ENCODE measurements around the gene TAF4B. TPM values are rescaled to one million over a fixed set of nuclear protein-coding genes. Genes with fewer than 3 reads are reported as not detected.
"Not testable (repeated sequence)": the region's sequence is repeated elsewhere in the genome, so short reads cannot be mapped to it uniquely, and the experiment has no call there.

The TAF4B gene
- total RNA-seq, 2 donors from 2014 or later = 2.4 to 3.1 TPM

DNA sequence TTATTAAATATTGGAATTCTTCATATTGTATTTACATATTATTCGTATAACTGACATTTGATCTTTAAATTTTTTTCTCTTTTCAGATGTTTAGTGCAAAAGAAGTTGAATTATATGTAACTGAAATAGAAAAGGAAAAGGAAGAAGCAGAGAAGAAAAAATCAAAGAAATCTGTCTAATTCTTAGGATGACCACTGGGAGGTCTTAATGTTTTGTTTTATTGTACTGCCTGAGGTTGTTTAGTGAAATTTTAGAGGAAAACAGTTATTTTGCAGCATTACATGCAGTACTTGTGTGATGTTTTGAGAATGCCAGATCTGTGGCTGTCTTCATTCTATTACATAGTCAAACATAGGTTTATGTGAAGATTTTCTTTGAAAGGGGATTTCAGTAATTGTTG, 34.0 kb upstream of the TAF4B start:
- no peak overlapping the region for H3K4me3 ChIP-seq
- DNase-seq (ENCODE audit: low spot score) = no peak
- H3K4me1 ChIP-seq = no peaks in the 10 kb centered on the region
- H3K27me3 ChIP-seq = no peaks in the 10 kb centered on the region
- no peaks in the 10 kb centered on the region for H3K36me3 ChIP-seq
- TF ChIP-seq, protein P1, sequence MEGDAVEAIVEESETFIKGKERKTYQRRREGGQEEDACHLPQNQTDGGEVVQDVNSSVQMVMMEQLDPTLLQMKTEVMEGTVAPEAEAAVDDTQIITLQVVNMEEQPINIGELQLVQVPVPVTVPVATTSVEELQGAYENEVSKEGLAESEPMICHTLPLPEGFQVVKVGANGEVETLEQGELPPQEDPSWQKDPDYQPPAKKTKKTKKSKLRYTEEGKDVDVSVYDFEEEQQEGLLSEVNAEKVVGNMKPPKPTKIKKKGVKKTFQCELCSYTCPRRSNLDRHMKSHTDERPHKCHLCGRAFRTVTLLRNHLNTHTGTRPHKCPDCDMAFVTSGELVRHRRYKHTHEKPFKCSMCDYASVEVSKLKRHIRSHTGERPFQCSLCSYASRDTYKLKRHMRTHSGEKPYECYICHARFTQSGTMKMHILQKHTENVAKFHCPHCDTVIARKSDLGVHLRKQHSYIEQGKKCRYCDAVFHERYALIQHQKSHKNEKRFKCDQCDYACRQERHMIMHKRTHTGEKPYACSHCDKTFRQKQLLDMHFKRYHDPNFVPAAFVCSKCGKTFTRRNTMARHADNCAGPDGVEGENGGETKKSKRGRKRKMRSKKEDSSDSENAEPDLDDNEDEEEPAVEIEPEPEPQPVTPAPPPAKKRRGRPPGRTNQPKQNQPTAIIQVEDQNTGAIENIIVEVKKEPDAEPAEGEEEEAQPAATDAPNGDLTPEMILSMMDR (IDR thresholded peaks at IDR 0.05) = no peak
- H3K9me3 ChIP-seq = peaks cover 0 to 12% of the 10 kb centered on the region in 2 donors
- H3K27ac ChIP-seq = no peak overlapping the region

GRCh38 chr18:26196605-26197004, 29.6 kb upstream of the TAF4B start:
- TF ChIP-seq, protein P1 (IDR thresholded peaks at IDR 0.05) = no peak

GRCh38 chr18:26202001-26202400, 24.2 kb upstream of the TAF4B start:
- not testable (repeated sequence) for H3K4me1 ChIP-seq; H3K9me3 ChIP-seq; H3K36me3 ChIP-seq; DNase-seq (ENCODE audit: low spot score); H3K27me3 ChIP-seq; H3K4me3 ChIP-seq; H3K27ac ChIP-seq

More at GRCh38 chr18:26196605-26197004, 29.6 kb upstream of the TAF4B start:
- H3K27ac ChIP-seq = no peak overlapping the region
- H3K4me3 ChIP-seq = no peak overlapping the region
- no peaks in the 10 kb centered on the region for H3K4me1 ChIP-seq
- DNase-seq (ENCODE audit: low spot score) = no peak
- H3K27me3 ChIP-seq = no peaks in the 10 kb centered on the region
- H3K9me3 ChIP-seq = no peaks in the 10 kb centered on the region
- no peaks in the 10 kb centered on the region for H3K36me3 ChIP-seq

DNA sequence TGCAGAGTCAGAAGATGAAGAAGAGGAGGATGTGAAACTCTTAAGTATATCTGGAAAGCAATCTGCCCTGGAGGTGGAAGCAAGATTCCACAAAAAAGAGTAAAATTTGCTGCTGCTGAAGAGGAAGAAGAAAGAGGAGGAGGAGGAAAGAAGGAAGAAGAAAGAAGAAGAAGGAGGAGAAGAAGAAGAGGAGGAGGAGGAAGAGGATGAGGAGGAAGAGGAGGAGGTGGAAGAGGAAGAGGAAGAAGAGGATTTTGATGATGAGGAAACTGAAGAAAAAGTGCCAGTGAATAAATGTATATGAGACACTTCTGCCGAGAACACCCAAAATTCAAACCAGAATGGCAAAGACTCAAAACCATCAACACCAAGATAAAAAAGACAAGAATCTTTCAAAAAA, 20.9 kb upstream of the TAF4B start:
- Histone ChIP-seq H3K4me3 (no peak overlapping the region), H3K27me3 (no peaks in the 10 kb centered on the region), H3K9me3 (no peaks in the 10 kb centered on the region), H3K4me1 (no peaks in the 10 kb centered on the region), H3K36me3 (no peaks in the 10 kb centered on the region), H3K27ac (no peak overlapping the region)
- DNase-seq (ENCODE audit: low spot score) = no peak
- TF ChIP-seq, protein P1 (IDR thresholded peaks at IDR 0.05) = no peak

GRCh38 chr18:26206488-26206887, 19.8 kb upstream of the TAF4B start:
- Histone ChIP-seq H3K4me1 (no peaks in the 10 kb centered on the region), H3K4me3 (no peak overlapping the region), H3K27me3 (no peaks in the 10 kb centered on the region), H3K9me3 (no peaks in the 10 kb centered on the region), H3K27ac (no peak overlapping the region), H3K36me3 (no peaks in the 10 kb centered on the region)
- no peak for DNase-seq (ENCODE audit: low spot score)
- TF ChIP-seq, protein P1 (IDR thresholded peaks at IDR 0.05) = no peak

GRCh38 chr18:26207937-26208336, 18.3 kb upstream of the TAF4B start:
- Histone ChIP-seq H3K27me3 (no peaks in the 10 kb centered on the region), H3K9me3 (no peaks in the 10 kb centered on the region), H3K27ac (no peak overlapping the region), H3K36me3 (no peaks in the 10 kb centered on the region), H3K4me3 (no peak overlapping the region), H3K4me1 (no peaks in the 10 kb centered on the region)
- DNase-seq (ENCODE audit: low spot score) = no peak
- TF ChIP-seq, protein P1 (IDR thresholded peaks at IDR 0.05) = no peak
